Measurements from ENCODE around the gene TSSK6. TPM values are rescaled to one million over a fixed set of nuclear protein-coding genes. Genes with fewer than 3 reads are reported as not detected.

The TSSK6 gene
- total RNA-seq, 4 donors from 2014 or later = 2.6 to 10.5 (median 6.8) TPM

- TF ChIP-seq POLR2A (IDR thresholded peaks at IDR 0.05) = no peak
- no peak for TF ChIP-seq CTCF (IDR thresholded peaks at IDR 0.05)
- TF ChIP-seq EP300 (IDR thresholded peaks at IDR 0.05; ENCODE audit: low read depth) = no peak
- no peak for TF ChIP-seq POLR2AphosphoS5 (IDR thresholded peaks at IDR 0.05)
- DNase-seq = peak; percentile 72
- Histone ChIP-seq H3K27me3 (peaks cover 72% of the 10 kb centered on the region), H3K9me3 (no peaks in the 10 kb centered on the region), H3K4me1 (peaks cover 16 to 35% (median 27%) of the 10 kb centered on the region in 4 donors), H3K27ac (no peak overlapping the region), H3K4me3 (peak overlapping the region in 1 of 4 donors; percentile 15), H3K36me3 (no peaks in the 10 kb centered on the region)
- in situ Hi-C loops (cut with MboI; ENCODE audit: low pct_ligation_motif_present in 1 of 4, low pct_unique_long_range_greater_than_20kb in 1 of 4, low sequenced_read_pairs in 3 of 4) (loop anchor here in 3 of 4 donors (25.0 kb wide), 3 partner anchors 97 to 747 kb away; partner anchors contain the start of genes GMIP (in 1 of the 3) and LPAR2 (in 1 of the 3)), intact Hi-C loops (cut with DNase I; ENCODE audit: low total_unique reads) (no loop called here)
- 22% methylated on average over 54 of the region's 74 CpGs; no CpG with 5 or more reads in 1 of the 2 donors for WGBS, 2 donors (ENCODE audit: low coverage in 1 of 2)
Measured at GRCh38 chr19:19540064-19540714, 24.8 kb upstream of the TSSK6 start.

GRCh38 chr19:19539698-19540063 is 24.3 kb upstream of the TSSK6 start:
- no peak for DNase-seq
- Histone ChIP-seq H3K4me1 (peaks cover 16 to 35% (median 27%) of the 10 kb centered on the region in 4 donors), H3K9me3 (no peaks in the 10 kb centered on the region), H3K27me3 (peaks cover 72% of the 10 kb centered on the region), H3K36me3 (no peaks in the 10 kb centered on the region), H3K27ac (no peak overlapping the region), H3K4me3 (no peak overlapping the region)
- intact Hi-C loops (cut with DNase I; ENCODE audit: low total_unique reads) (loop anchor here (10.0 kb wide), 1 partner anchor 415 kb away; no protein-coding TSS in a partner anchor), in situ Hi-C loops (cut with MboI; ENCODE audit: low pct_ligation_motif_present in 1 of 4, low pct_unique_long_range_greater_than_20kb in 1 of 4, low sequenced_read_pairs in 3 of 4) (loop anchor here (10.0 to 25.0 kb wide), 4 partner anchors 98 to 748 kb away; partner anchors contain the start of genes GMIP (in 3 of the 4) and LPAR2 (in 1 of the 4))
- no peak for TF ChIP-seq POLR2AphosphoS5 (IDR thresholded peaks at IDR 0.05)
- 52% methylated on average over 13 of the region's 19 CpGs; no CpG with 5 or more reads in 1 of the 2 donors for WGBS, 2 donors (ENCODE audit: low coverage in 1 of 2)

GRCh38 chr19:19538785-19539166 is 23.4 kb upstream of the TSSK6 start:
- no peak for TF ChIP-seq POLR2AphosphoS5 (IDR thresholded peaks at IDR 0.05)
- TF ChIP-seq POLR2A (IDR thresholded peaks at IDR 0.05) = no peak
- no peak for TF ChIP-seq CTCF (IDR thresholded peaks at IDR 0.05)
- no peak for TF ChIP-seq EP300 (IDR thresholded peaks at IDR 0.05; ENCODE audit: low read depth)
- DNase-seq = no peak
- 33% methylated on average over 7 of the region's 7 CpGs; no CpG with 5 or more reads in 1 of the 2 donors for WGBS, 2 donors (ENCODE audit: low coverage in 1 of 2)
- H3K9me3 ChIP-seq = no peaks in the 10 kb centered on the region
- no peak overlapping the region for H3K27ac ChIP-seq
- no peaks in the 10 kb centered on the region for H3K36me3 ChIP-seq
- peaks cover 71% of the 10 kb centered on the region for H3K27me3 ChIP-seq
- H3K4me3 ChIP-seq = peak overlapping the region in 1 of 4 donors; percentile 26
- H3K4me1 ChIP-seq = peaks cover 16 to 35% (median 27%) of the 10 kb centered on the region in 4 donors
- in situ Hi-C loops (cut with MboI; ENCODE audit: low pct_ligation_motif_present in 1 of 4, low pct_unique_long_range_greater_than_20kb in 1 of 4, low sequenced_read_pairs in 3 of 4) = loop anchor here (10.0 to 25.0 kb wide), 4 partner anchors 99 to 749 kb away; partner anchors contain the start of genes GMIP (in 3 of the 4) and LPAR2 (in 1 of the 4)
- intact Hi-C loops (cut with DNase I; ENCODE audit: low total_unique reads) = loop anchor here (10.0 kb wide), 1 partner anchor 416 kb away; no protein-coding TSS in a partner anchor

DNA sequence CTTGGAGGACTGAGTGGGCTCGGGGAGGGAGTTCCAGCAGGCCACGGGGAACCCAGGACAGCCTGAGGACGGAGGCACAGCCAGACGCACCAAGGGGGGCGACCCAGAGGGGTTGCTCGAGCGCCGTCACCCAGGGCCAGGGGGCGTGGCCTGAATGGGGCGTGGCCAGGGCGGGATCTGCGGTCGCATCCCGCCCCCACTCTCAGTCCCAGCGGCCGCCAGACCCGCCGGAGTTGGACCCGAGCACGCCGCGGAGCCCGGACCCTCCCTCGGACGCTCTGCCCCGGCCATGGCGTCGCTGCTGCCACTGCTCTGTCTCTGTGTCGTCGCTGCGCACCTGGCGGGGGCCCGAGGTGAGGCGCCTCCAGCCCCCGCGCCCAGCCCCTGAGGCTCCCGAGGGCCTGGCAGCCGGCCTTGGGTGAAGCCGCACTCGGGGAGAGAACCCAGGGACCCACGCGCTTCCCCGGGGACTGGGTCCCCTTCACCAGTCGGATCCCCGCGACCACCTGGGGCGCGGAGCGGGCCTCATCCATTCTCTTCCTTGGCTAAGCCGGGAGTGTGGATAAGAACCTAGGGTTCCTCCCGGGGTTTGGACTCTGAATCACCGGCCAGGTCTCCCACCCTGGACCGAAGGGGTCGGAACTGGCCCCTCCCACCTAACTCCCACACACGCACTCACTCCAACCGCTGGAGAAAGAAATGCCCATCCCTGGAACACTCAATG is 22.9 kb upstream of the TSSK6 start, which contains the start of gene CILP2:
Gene CILP2 (plus strand): TSS at position 205 of the 724 bp plus-strand sequence. CDS start 85 bp downstream, at position 290.
- H3K4me3 ChIP-seq = peak within 1 kb of the TSS in 2 of 4 donors; percentile 26 to 39
- in situ Hi-C loops (cut with MboI; ENCODE audit: low pct_ligation_motif_present in 1 of 4, low pct_unique_long_range_greater_than_20kb in 1 of 4, low sequenced_read_pairs in 3 of 4) (loop anchor here (10.0 to 25.0 kb wide), 4 partner anchors 99 to 749 kb away; partner anchors contain the start of genes GMIP (in 3 of the 4) and LPAR2 (in 1 of the 4)), intact Hi-C loops (cut with DNase I; ENCODE audit: low total_unique reads) (loop anchor here (10.0 kb wide), 1 partner anchor 417 kb away; no protein-coding TSS in a partner anchor)
- H3K36me3 ChIP-seq = no peaks in the 10 kb centered on the region
- peaks cover 66% of the 10 kb centered on the region for H3K27me3 ChIP-seq
- H3K4me1 ChIP-seq = peaks cover 16 to 35% (median 27%) of the 10 kb centered on the region in 4 donors
- H3K9me3 ChIP-seq = no peaks in the 10 kb centered on the region
- TF ChIP-seq POLR2A (IDR thresholded peaks at IDR 0.05) (no peak), POLR2AphosphoS5 (IDR thresholded peaks at IDR 0.05) (no peak), CTCF (IDR thresholded peaks at IDR 0.05) (no peak), EP300 (IDR thresholded peaks at IDR 0.05; ENCODE audit: low read depth) (no peak)
- 10% methylated on average over 17 of the region's 56 CpGs; no CpG with 5 or more reads in 1 of the 2 donors for WGBS, 2 donors (ENCODE audit: low coverage in 1 of 2)
- no peak within 1 kb of the TSS for H3K27ac ChIP-seq
- peak; percentile 41 for DNase-seq
